CD4-positive, alpha-beta T cell treated with Interleukin-1 beta for 1 hour (primary cell): ENCODE results near the gene PIGT.

Experiments
- DNase-seq, 2 donors: peaks; one replicate each; pipeline ENCODE4 v3.0.0-alpha.2; 2020 to 2022

PIGT gene

DNA sequence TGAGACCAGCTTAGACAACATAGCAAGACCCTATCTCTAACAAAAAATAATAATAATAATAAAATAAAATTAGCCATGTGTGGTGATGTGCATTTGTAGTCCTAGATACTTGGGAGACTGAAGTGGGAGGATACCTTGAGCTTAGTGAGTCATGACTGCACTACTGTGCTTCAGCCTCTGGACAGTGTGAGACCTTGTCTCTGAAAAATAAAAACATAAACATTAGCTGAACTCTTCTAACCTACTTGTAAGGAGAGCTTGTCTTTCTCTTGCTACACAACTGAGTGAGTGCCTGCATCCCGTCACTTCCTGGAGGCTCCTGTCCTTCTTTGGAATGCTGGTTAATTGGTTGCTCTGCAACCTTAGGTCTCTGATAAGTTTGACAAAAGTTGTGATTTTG, 13.0 kb upstream of the PIGT start:
- no peak for DNase-seq

DNA sequence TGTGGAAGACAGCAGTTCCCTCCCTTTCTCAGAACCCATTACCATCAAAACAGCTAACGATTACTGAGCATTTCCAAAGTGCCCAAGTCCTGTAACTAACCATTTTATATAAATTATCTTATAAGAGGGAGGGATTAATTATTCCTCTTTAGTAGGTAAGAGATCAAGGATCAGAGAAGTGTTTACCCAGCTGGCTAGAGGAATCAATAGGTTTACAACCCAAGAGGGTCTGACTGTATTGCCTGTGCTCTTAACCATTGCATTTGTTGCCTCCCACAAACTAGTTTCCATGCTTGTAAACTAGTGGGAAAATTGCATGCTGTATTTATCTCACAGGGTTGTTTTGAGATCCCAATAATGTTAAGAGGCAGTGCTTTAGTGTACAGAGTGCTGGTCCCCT, 11.5 kb upstream of the PIGT start:
- DNase-seq, result no peak

DNA sequence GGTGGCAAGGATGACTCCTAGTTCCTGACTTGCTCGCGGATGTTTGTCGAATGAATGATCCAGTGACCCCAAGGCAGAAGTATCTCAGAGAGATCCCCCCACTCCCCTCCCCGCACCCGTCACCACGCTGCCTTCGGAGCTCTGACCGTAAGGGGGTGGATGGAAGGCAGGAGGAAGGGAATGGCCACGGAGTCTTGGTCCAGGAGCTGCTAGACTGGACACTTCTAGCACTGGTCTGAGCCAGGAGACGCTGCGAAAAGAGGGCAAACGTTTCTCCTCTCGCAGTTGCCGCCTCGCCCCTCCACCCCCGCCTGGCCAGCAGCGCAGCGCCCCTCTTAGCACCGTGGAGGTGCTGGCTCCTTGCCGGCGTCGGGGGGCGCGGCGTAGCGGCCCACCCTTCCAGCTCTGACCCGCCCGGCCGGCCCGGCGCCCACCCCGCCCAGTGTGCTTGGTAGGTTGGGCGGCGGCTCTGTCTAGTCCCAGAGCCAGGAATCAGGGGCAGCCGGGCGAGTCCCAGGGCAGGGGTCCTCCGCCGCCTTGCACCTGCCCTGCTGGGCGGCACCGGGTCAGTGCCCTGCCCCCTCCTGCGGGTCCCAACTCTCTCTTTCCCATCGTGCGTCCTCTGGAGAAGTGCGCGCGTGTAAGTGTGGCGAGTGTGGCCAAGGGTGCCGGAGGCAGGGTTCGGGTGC, 10.2 kb upstream of the PIGT start:
- no peak for DNase-seq

DNA sequence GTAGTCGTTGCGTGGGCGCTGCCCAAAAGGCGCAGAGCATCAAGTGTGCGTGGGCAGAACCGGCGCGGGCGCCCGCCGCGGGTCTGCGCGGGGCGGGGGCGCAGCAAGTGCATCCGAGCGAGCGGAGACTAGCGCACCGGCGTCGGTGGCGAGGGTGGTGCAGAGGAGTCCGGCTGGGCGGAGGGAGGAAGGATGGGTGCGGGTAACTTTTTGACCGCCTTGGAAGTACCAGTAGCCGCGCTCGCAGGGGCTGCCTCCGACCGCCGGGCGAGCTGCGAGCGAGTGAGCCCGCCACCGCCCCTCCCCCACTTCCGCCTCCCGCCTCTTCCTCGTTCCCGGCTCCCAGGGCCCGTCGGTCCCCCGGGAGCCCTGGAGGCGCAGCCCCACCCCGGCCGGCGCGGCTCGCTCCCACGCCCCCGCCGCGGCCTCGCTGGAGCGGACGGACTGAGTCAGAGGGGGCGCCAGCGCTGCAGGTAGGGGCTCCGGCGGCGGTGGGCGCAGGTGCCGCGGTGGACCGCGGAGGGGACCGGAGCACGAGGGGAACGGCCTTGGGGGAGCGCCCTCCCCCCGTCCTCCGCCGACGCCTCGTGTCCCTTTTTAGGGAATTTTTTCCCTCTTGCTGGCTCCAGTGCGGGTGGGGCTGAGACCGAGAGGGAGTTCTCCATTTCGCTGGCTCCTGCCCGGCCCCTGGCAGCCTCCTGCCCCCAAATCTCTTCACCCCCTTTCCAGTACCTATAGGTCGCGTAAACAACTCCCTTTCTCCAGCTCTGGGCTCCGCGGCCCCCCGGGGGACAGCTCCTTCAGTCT, 9.5 kb upstream of the PIGT start:
- peak; percentile 39 to 42 for DNase-seq

DNA sequence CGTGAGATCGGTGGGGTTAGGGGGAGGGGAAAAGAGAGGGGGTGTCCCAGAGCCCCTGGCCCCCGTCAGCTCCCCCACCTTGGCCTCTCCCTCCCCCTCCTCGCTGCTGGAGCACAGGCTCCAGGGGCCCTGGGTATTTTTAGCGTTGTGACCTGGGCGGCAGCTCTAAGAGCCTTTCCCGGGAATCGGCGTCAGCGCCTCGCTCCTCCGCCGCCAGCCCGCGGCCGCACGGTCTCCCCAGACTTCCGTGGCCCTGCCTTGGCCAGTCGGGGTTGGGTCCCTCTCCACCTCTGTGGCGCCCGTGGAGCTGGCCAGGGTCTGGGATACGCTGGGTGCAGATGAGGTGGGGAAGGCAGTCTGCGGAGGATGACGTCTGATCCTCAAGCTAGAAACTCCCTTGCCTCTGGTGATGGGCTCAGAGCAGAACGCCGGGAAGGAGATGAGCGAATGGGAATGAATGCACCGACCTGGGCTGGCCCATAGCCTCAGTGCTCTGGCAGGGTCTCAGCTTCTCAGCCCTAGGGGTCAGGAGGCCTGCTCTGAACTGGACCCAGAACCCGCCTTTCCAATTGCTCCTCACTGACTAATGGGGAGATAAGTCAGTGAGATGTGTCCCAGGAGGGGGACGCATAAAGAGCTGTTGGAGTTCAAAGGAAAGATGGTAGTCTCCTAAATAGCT, 8.7 kb upstream of the PIGT start:
- no peak for DNase-seq

DNA sequence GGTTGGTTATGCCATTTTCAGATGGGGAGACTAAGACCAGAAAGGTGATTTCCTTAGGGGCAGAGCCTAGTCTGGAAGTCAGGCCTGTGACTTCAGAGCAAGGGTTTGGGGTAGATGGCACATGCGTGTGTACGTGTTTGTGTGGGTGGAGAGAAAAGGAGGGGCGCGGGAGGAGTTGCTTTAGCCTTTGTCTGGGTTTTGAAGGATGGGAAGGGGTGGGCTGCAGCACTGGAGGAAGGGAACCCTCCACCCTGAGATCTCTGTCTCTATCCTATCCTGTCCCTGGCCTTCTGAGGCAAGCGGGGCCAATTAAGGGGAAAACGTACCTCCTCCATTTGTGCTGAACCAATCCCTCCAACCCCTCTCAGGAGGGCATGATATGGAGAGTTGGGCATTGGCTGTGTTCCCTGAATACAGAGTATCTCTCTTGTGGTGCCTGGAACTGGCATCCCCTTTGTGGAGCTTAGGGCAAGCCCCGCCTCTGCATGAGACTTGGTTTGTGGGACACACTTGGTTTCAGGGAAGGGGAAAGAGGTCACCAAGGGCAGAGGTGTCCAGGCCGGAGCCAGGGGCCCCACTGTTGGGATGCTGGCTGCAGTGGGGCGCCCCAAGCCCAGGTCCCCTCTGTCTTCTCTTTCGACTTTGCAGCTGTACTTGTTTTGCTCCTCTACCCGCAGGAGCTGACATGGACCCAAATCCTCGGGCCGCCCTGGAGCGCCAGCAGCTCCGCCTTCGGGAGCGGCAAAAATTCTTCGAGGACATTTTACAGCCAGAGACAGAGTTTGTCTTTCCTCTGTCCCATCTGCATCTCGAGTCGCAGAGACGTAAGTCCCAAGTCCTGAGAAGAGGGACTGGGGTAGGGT, 7.9 kb upstream of the PIGT start, which contains the start of gene DBNDD2:
Gene DBNDD2 (plus strand): TSS at position 507 of the 863 bp plus-strand sequence. CDS start 179 bp downstream, at position 686.
- no peak for DNase-seq

DNA sequence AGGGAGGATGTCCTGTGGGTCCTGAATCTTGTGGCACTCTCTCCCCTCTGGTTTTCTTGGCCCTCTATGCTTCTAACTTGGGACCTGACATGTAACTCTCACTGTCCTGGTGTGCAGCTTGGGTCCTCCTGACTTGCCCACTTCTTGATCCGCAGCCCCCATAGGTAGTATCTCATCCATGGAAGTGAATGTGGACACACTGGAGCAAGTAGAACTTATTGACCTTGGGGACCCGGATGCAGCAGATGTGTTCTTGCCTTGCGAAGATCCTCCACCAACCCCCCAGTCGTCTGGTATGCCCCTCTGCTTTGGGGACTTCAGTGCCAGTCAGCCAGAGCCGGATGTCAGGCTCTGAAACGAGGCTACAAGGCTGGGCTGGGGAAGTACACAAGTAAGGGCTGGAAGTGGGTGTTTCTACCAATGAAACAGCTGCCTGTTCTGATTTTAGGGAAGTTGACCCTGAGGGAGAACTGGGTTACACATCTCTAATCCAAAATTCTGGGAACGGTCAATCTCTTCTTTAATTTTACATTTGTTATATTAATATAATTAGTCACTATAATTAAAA, 7.2 kb upstream of the PIGT start:
- peak in 1 of 2 donors; percentile 38 for DNase-seq

DNA sequence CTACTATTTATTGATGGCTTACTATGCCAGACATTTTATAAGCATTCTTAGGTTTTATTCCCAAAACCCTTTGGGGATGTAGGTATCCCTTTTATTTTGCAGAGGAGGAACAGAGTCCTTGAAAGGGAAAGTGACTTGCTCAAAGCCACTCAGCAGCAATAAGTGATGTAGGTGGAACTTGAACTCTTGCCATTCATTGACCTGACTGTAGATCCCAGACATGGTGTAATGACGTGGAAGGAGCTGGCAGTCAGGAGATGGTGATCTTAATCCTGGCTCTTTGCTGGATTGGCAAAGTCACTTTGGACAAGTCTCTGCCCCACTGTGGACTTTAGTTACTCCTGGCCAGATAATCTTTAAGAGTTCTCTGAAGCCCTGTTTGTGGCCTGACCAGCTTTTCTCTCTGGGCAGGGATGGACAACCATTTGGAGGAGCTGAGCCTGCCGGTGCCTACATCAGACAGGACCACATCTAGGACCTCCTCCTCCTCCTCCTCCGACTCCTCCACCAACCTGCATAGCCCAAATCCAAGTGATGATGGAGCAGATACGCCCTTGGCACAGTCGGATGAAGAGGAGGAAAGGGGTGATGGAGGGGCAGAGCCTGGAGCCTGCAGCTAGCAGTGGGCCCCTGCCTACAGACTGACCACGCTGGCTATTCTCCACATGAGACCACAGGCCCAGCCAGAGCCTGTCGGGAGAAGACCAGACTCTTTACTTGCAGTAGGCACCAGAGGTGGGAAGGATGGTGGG, 6.2 kb upstream of the PIGT start:
- DNase-seq, result no peak

DNA sequence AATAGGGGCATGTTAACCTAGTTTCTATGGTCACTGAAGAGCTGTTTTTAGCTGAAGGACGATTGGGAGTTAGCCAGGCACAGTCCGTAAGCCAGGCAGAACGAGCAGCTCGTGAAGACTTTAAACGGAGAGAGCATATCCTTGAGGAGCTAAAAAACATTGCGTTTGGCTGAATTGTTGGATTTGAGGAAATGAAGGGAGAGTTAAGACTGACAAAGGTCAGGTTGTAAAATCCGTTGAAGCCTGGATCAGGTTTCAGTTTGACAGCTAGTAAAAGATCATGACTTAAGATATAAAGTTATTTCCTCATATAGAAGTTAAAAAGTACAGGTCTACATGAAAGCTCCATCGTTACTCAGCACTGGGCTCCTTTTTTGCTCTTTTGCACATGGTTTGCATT, 5.1 kb upstream of the PIGT start:
- DNase-seq, result no peak

DNA sequence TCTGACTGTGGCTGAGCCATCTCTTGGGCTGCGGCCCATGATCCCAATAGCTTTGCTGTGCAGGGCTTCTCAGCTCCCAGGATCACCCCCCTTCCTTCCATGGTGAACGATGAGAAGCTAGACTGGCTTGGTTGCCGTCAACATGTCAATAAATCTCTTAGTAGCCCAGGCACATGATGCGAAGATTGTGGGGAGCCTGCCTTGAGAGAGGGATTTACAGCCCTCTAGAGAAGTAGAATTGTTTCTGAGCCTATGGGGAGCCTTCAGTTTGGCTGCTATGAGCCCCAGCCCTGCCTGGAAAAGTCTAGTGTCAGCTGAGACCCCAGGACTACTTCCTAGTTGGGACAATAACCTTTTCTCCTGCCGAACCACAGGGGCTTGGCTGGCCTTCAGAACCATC, 3.3 kb upstream of the PIGT start:
- no peak for DNase-seq

DNA sequence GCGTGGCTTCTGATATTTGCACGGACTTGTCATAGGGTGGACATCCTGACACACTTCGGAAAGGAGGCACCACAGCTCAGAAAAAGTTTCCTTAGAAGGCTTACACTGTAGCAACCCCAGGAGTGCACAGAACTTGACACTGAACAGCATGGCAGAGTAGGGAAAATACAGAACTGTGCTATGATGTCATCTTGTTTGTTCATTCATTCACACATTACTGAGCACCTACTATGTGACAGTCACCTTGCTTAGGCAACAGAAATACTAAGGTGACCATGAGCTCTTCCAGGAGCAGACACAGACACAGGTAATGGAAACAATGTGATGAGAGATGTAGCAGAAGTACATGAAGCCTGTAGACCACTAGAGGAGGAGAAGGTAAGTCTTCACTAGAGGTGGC, 2.5 kb upstream of the PIGT start:
- DNase-seq, result no peak

DNA sequence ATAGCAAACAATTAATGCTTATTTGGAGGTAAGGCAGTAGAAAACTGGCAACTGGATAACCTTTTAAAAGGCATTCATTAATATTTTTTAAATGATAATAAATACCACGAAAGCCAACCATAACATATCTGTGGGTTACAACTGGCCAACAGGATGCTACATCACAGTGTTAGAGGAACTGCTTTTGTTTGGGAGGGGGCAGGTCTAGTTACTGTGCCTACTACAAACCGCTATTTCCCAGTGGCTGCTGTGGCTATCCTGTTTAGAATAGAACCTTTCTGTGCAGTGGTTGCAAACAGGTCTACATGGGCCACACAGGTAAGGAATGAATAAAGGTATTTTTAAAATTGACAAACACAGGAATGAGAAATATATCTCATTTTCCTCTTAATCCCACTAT, 976 bp downstream of the PIGT start:
- no peak for DNase-seq

DNA sequence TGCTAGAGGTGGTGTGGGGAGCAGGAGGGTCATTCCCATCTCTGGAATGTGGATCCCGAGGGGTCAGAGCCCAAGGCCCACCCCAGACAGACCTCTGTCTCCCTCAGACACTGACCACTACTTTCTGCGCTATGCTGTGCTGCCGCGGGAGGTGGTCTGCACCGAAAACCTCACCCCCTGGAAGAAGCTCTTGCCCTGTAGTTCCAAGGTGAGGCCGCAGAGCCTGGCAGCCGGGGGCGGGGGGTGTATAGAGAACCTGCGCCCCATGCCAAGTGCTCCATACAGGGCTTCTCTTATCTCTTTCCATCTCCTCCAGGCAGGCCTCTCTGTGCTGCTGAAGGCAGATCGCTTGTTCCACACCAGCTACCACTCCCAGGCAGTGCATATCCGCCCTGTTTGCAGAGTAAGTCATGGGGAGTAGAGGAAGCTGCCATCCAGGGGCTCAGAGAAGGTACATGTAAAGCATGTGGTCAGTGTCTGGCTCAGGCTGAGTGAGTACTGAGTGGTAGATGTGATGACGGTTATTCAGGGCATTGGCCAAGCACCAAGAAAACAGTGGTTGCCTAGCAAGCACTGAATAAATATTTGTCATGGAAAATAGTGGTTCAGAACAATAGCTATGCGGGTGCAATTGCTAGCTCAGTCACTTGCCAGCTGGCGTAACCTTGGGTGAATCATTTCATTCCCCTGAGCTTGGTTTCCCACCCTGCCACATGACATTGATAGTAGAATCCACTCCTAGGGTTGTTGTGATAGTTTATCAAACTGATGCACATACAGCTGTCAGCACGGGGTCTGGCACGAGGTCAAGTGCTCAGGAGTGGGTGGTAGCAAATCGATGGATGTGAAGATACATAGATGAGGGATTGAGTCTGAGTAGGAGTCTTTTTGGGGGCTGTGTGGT, 3.5 kb downstream of the PIGT start:
- peak in 1 of 2 donors; percentile 29 for DNase-seq

DNA sequence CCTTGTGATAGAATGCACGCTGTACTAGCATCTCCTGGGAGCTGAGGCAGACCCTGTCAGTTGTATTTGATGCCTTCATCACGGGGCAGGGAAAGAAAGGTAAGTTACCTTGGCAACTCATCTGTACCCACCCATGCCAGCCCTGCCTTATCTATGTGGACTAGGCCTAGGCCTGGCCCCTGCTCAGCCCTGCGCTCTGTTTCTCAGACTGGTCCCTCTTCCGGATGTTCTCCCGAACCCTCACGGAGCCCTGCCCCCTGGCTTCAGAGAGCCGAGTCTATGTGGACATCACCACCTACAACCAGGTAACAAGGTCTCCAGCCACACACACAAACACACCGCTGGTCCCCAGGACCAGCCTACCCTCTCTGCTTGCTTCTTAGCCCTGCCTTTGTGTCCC, 4.2 kb downstream of the PIGT start:
- DNase-seq, result no peak

DNA sequence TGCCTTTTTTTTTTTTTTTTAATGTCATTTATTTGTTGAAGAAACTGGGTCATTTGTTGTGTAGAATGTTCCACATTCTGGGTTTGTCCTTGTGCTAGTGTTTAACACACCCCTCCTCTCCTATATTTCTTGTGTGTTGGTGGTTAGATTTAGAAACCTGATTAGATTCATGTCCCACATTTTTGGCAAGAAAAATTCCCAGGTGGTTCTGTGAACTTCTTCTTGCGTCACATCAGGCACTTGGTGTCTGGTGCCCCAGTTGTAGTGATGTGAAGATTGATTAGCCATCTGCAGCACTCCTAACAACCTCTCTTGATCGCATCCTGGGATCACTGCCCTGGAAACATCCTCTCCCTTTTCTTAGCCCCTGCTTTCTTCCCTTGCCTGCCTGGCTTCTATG, 7.8 kb downstream of the PIGT start:
- no peak for DNase-seq

DNA sequence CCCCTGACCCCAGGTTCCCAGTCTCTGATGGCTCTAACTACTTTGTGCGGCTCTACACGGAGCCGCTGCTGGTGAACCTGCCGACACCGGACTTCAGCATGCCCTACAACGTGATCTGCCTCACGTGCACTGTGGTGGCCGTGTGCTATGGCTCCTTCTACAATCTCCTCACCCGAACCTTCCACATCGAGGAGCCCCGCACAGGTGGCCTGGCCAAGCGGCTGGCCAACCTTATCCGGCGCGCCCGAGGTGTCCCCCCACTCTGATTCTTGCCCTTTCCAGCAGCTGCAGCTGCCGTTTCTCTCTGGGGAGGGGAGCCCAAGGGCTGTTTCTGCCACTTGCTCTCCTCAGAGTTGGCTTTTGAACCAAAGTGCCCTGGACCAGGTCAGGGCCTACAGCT, 9.6 kb downstream of the PIGT start:
- no peak for DNase-seq

DNA sequence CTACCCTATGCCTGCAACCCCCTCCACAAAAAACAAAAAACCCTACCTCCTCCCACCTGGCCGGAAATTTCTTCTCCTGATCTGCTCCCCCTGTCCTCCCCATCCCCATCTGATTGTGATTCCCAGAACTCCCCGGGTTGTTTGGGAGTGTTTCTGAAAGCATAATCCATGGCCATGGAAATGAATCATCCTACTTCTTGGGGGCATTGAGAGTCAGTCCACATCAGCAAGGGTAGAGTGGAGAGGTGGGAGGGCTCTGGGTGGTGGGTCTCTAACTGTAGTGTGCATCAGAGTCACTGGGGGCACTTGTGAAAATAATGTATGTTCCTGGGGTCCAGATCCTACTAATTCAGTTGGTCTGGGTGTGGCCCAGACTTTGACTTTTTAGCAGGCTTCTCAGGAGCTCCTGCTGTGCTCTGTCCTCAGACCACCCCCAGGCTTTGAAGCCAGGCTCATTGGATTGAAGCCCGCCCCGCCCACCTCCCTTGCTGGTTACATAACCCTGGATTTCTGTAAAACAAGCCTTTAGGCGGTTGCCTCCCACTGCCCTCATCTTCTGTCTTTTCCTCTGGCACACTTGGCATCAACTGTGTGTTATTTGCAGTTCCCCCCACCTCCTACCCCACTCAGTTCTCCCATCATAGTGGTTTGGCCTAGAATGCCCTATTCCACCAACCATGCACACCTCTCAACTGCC, 10.5 kb downstream of the PIGT start:
- no peak for DNase-seq

DNA sequence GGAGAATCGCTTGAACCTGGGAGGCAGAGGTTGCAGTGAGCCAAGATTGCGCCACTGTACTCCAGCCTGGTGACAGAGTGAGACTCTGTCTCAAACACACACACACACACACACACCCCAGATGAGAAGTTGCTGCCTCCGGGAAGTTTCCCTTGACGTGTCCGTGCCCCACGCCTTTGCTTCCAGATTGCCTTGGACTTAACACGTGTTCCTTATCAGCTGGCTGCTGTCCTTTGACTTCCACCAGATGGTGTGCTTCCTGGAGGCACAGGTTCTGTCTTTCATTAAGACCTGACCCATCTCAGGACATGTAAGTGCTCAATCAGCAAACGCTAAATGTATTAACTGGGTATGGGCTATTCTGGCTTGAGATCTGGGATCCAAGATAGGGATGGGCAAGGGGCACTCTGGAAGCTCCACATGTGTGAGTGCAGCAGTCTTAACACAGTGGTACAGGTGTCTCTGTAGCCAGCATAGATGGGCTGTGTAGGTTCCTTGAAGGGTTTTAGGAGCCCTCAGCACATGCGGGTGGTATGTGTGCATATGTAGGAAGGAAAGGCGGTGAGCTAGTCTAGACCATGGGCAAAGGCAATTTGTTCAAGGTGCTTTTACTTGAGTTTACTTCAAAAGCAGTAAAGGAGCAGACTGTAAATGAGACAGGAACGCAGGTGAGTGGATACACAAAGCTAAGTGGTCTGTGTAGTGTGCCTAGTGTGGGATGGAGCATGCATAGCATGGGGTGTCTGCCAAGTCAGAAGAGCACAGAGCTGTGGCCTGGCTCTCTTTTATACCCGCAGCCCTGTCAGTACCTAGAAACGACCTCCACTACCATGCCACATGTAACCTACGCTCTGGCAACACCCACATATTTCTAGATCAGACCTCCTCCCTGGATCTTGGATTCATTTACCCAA, 11.6 kb downstream of the PIGT start:
- no peak for DNase-seq

DNA sequence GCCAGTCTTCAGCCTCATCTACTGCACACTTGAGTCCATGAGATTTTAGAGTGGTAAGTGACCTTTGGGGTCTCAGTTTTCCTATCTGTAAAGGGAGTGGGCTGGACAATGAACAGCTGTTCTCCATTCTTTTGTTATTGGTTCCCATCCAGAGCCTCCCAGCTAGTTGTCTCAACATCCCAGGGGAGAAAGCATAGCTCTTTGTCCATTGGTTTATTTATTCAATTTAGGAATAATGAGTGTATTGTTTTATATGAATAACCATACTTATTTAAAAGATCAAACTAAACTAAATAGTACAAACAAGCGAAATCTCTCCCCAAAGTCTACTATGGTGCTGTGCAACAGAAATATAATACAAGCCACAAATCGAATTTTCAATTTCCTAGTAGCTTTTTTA, 13.7 kb downstream of the PIGT start:
- DNase-seq, result no peak
